K562 (cell line): ENCODE data around the gene LCNL1. TPM values are rescaled to one million over a fixed set of nuclear protein-coding genes. Genes with fewer than 3 reads are reported as not detected.

Source experiments
- CBFA2T3 ChIP-seq: fragments of 450-650 bp; IDR thresholded peaks from 2 replicates; pipeline ENCODE4 v1.6.1; 2017
- CTBP1 ChIP-seq: fragments of 450-650 bp; IDR thresholded peaks from 2 replicates; pipeline ENCODE4 v1.6.1; 2016; ENCODE audit warnings: borderline replicate concordance
- EHMT2 ChIP-seq: fragments of 450-650 bp; IDR thresholded peaks from 2 replicates; pipeline ENCODE4 v1.6.1; 2018; ENCODE audit warnings: antibody characterized with exemption
- HMGXB4 ChIP-seq: sonication (generic); formaldehyde crosslinking; IDR thresholded peaks from 2 replicates; pipeline ENCODE4 v1.8.1; 2023; ENCODE audit warnings: mild to moderate bottlenecking, missing genetic modification reagents
- KLF16 ChIP-seq: IDR thresholded peaks from 2 replicates; pipeline ENCODE4 v1.6.1; 2016; ENCODE audit warnings: antibody characterized with exemption
- MTA3 ChIP-seq: fragments of 450-650 bp; formaldehyde crosslinking; IDR thresholded peaks from 2 replicates; pipeline ENCODE4 v1.6.1; 2017; ENCODE audit warnings: mild to moderate bottlenecking, borderline replicate concordance
- PTBP1 ChIP-seq: fragments of 200-400 bp; formaldehyde crosslinking; IDR thresholded peaks from 2 replicates; pipeline ENCODE4 v1.6.1; 2017; ENCODE audit warnings: low read depth, low read length
- RERE ChIP-seq: sonication (generic); formaldehyde crosslinking; IDR thresholded peaks from 2 replicates; pipeline ENCODE4 v1.8.0; 2023; ENCODE audit warnings: missing genetic modification reagents, mild to moderate bottlenecking, borderline replicate concordance
- SNAPC5 ChIP-seq: fragments of 250-450 bp; sonication (Bioruptor Pico); IDR thresholded peaks from 2 replicates; pipeline ENCODE4 v1.8.0; 2021; ENCODE audit warnings: moderate library complexity, mild to moderate bottlenecking, inconsistent platforms
- ZNF217 ChIP-seq: sonication (generic); formaldehyde crosslinking; IDR thresholded peaks from 2 replicates; pipeline ENCODE4 v1.8.0; 2022; ENCODE audit warnings: mild to moderate bottlenecking, missing genetic modification reagents
- ZNF778 ChIP-seq: fragments of 450-650 bp; formaldehyde crosslinking; IDR thresholded peaks from 2 replicates; pipeline ENCODE4 v1.4.0; 2020; ENCODE audit warnings: mild to moderate bottlenecking, moderate library complexity
- ZNF785 ChIP-seq: fragments of 250-450 bp; sonication (Bioruptor Pico); IDR thresholded peaks from 2 replicates; pipeline ENCODE4 v1.4.0; 2020; ENCODE audit warnings: mild to moderate bottlenecking
- polyA plus RNA-seq, 8 experiments: library from polyadenylated mRNA; depleted of rRNA in 4 of 8; stranded (reverse) in 5 of 8; unstranded in 3 of 8; fragments of >200 nt; fragmentation: Nextera tagmentation in 2 of 8; fragmentation: Illumina TruSeq in 1 of 8; extraction: Ambion mirVana in 2 of 8; extraction: Trizol in 1 of 8; gene quantifications; 2 replicates each; pipeline versions ENCODE4 v1.2.1 to v1.2.3, GENCODE V29; 2011 to 2014; ENCODE audit warnings: inconsistent platforms in 1 of 8, missing spikeins in 1 of 8
- total RNA-seq, 7 experiments: library from RNA; depleted of rRNA in 6 of 7; stranded (reverse); fragments of >200 nt in 6 of 7; fragmentation: Illumina TruSeq in 2 of 7; extraction: Trizol in 2 of 7; gene quantifications; 2 replicates each; pipeline versions ENCODE4 v1.2.1 to v1.2.3, GENCODE V29; 2011 to 2021; ENCODE audit warnings: low replicate concordance in 1 of 7
- TF ChIP-seq, protein P1 (sequence below): fragments of 450-650 bp; IDR thresholded peaks from 2 replicates; pipeline ENCODE4 v1.6.1; 2017; ENCODE audit warnings: antibody characterized with exemption, mild to moderate bottlenecking
- TF ChIP-seq, protein P2 (sequence below): sonication (generic); formaldehyde crosslinking; IDR thresholded peaks from 2 replicates; pipeline ENCODE4 v1.9.0; 2022; ENCODE audit warnings: mild to moderate bottlenecking, missing genetic modification reagents

LCNL1 gene
- total and polyA plus RNA-seq, 9 of the 15 experiments (the other 6 are each of a cell fraction or from before 2014, with no cell fraction given) = 0.04 to 0.16 (median 0.04) TPM; not detected in 4

GRCh38 chr9:136949817-136950655, 32.8 kb upstream of the LCNL1 start (continued):
- TF ChIP-seq MTA3 = peak; percentile 85; the same call in 1 of the 2 replicates
- 0 out of 2 replicates have a peak, but pooled peaks have one; percentile 34 for TF ChIP-seq CBFA2T3
- TF ChIP-seq HMGXB4 (CRISPR knock-in tag) = no peak
- no peak for TF ChIP-seq ZNF785 (CRISPR knock-in tag)
- no peak for TF ChIP-seq KLF16
- TF ChIP-seq ZNF778 (CRISPR knock-in tag) = no peak
- TF ChIP-seq PTBP1 = no peak
- TF ChIP-seq, protein P1, sequence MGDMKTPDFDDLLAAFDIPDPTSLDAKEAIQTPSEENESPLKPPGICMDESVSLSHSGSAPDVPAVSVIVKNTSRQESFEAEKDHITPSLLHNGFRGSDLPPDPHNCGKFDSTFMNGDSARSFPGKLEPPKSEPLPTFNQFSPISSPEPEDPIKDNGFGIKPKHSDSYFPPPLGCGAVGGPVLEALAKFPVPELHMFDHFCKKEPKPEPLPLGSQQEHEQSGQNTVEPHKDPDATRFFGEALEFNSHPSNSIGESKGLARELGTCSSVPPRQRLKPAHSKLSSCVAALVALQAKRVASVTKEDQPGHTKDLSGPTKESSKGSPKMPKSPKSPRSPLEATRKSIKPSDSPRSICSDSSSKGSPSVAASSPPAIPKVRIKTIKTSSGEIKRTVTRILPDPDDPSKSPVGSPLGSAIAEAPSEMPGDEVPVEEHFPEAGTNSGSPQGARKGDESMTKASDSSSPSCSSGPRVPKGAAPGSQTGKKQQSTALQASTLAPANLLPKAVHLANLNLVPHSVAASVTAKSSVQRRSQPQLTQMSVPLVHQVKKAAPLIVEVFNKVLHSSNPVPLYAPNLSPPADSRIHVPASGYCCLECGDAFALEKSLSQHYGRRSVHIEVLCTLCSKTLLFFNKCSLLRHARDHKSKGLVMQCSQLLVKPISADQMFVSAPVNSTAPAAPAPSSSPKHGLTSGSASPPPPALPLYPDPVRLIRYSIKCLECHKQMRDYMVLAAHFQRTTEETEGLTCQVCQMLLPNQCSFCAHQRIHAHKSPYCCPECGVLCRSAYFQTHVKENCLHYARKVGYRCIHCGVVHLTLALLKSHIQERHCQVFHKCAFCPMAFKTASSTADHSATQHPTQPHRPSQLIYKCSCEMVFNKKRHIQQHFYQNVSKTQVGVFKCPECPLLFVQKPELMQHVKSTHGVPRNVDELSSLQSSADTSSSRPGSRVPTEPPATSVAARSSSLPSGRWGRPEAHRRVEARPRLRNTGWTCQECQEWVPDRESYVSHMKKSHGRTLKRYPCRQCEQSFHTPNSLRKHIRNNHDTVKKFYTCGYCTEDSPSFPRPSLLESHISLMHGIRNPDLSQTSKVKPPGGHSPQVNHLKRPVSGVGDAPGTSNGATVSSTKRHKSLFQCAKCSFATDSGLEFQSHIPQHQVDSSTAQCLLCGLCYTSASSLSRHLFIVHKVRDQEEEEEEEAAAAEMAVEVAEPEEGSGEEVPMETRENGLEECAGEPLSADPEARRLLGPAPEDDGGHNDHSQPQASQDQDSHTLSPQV = no peak
- TF ChIP-seq RERE (CRISPR knock-in tag) = no peak
- peak; percentile 87 for TF ChIP-seq CTBP1
- TF ChIP-seq, protein P2, sequence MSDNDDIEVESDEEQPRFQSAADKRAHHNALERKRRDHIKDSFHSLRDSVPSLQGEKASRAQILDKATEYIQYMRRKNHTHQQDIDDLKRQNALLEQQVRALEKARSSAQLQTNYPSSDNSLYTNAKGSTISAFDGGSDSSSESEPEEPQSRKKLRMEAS (CRISPR knock-in tag) = peak; percentile 91
- TF ChIP-seq EHMT2 = no peak
- no peak for TF ChIP-seq SNAPC5 (CRISPR knock-in tag)
- no peak for TF ChIP-seq ZNF217
